OCI-LY7 (cell line): Measurements from ENCODE around the gene GTF2IRD1. TPM values are rescaled to one million over a fixed set of nuclear protein-coding genes. Genes with fewer than 3 reads are reported as not detected.
"Not testable (repeated sequence)": the region's sequence is repeated elsewhere in the genome, so short reads cannot be mapped to it uniquely, and the experiment has no call there.

Experiments used
- BruUV-seq: library from RNA; stranded (reverse); fragments of 400-500 nt; replicated peaks from 2 replicates; lab custom pipeline; 2021; lab: Mats Ljungman, UMichigan
- CTCF ChIA-PET: fragments of 300-600 bp; sonication (Branson Sonifier 250); formaldehyde crosslinking; loops from one replicate; lab custom pipeline; 2022; ENCODE audit warnings: antibody characterized with exemption; ENCODE audit not compliant: unreplicated experiment; lab: Charles Lee
- POLR2A ChIA-PET: fragments of 300-600 bp; sonication (Branson Sonifier 250); formaldehyde crosslinking; loops from one replicate; lab custom pipeline; 2022; ENCODE audit warnings: antibody characterized with exemption; lab: Charles Lee
- DNase-seq: peaks from one replicate; pipeline ENCODE4 v3.0.0-alpha.2; 2015; ENCODE audit warnings: low spot score
- H2AFZ ChIP-seq: fragments of 200-600 bp; sonication (generic), shearing (Covaris generic); 2 replicates; pipeline ENCODE4 v1.6.1; 2014; ENCODE audit warnings: mild to moderate bottlenecking, antibody characterized with exemption, low read length, moderate library complexity
- H3K27ac ChIP-seq: fragments of 200-600 bp; sonication (generic); 2 replicates; pipeline ENCODE4 v1.5.1; 2014; ENCODE audit warnings: mixed run types, low read depth, mild to moderate bottlenecking, moderate library complexity, low read length, inconsistent platforms; ENCODE audit not compliant: poor library complexity, severe bottlenecking
- H3K36me3 ChIP-seq: fragments of 200-600 bp; sonication (generic); 2 replicates; pipeline ENCODE4 v1.6.1; 2014; ENCODE audit warnings: mild to moderate bottlenecking, antibody characterized with exemption, low read length, moderate library complexity, mixed read lengths; ENCODE audit not compliant: insufficient read depth
- H3K4me1 ChIP-seq: fragments of 200-600 bp; sonication (generic); 2 replicates; pipeline ENCODE4 v1.5.1; 2014; ENCODE audit warnings: mild to moderate bottlenecking, low read length; ENCODE audit not compliant: insufficient read depth, poor library complexity, severe bottlenecking
- H3K4me2 ChIP-seq: fragments of 200-600 bp; sonication (generic); 2 replicates; pipeline ENCODE4 v1.6.1; 2014; ENCODE audit warnings: mild to moderate bottlenecking, low read length
- H3K4me3 ChIP-seq: fragments of 200-600 bp; sonication (generic); 2 replicates; pipeline ENCODE4 v1.5.1; 2014; ENCODE audit warnings: mild to moderate bottlenecking, low read depth, low read length; ENCODE audit not compliant: poor library complexity, severe bottlenecking
- H3K79me2 ChIP-seq: fragments of 200-600 bp; sonication (generic); 2 replicates; pipeline ENCODE4 v1.6.1; 2016; ENCODE audit warnings: low read depth, mild to moderate bottlenecking, low read length, moderate library complexity, mixed read lengths; ENCODE audit not compliant: insufficient read depth
- H3K9me2 ChIP-seq: fragments of 200-600 bp; sonication (generic); 2 replicates; pipeline ENCODE4 v1.6.1; 2016; ENCODE audit warnings: mild to moderate bottlenecking, low read length, mixed read lengths; ENCODE audit not compliant: insufficient read depth
- H3K9me3 ChIP-seq: fragments of 200-600 bp; sonication (generic); 2 replicates; pipeline ENCODE4 v1.6.1; 2014; ENCODE audit warnings: mild to moderate bottlenecking, mixed run types, low read length, mixed read lengths
- H4K20me1 ChIP-seq: fragments of 200-600 bp; sonication (generic); 2 replicates; pipeline ENCODE4 v1.6.1; 2014; ENCODE audit warnings: mild to moderate bottlenecking, antibody characterized with exemption, low read length, moderate library complexity, mixed read lengths; ENCODE audit not compliant: insufficient read depth
- EZH2phosphoT487 ChIP-seq: fragments of 200-600 bp; sonication (generic); IDR thresholded peaks from 2 replicates; pipeline ENCODE4 v1.6.1; 2018; ENCODE audit warnings: low read depth, borderline replicate concordance, mild to moderate bottlenecking, mixed run types, antibody characterized with exemption, low read length, moderate library complexity, mixed read lengths
- intact Hi-C: fragments of 100-400 bp; cut with micrococcal nuclease; formaldehyde crosslinking; loops from one replicate; pipeline ENCODE4 v1.10.0; 2022; ENCODE audit not compliant: unreplicated experiment
- total RNA-seq, 2 experiments: library from RNA; depleted of rRNA in 1 of 2; stranded (reverse); fragments of >200 nt in 1 of 2; shearing (Covaris generic) in 1 of 2; gene quantifications; 2 replicates each; pipeline ENCODE4 v1.2.3, GENCODE V29; 2014 to 2022
- TF ChIP-seq, protein P1 (sequence below): fragments of 200-600 bp; sonication (generic); conservative IDR thresholded peaks from 2 replicates; pipeline ENCODE4 v1.5.1; 2014; ENCODE audit warnings: mild to moderate bottlenecking, antibody characterized with exemption, low read length, moderate library complexity, mixed read lengths

The GTF2IRD1 gene
- total RNA-seq, 2 experiments from 2014 or later = 4.4 to 34.3 TPM

DNA sequence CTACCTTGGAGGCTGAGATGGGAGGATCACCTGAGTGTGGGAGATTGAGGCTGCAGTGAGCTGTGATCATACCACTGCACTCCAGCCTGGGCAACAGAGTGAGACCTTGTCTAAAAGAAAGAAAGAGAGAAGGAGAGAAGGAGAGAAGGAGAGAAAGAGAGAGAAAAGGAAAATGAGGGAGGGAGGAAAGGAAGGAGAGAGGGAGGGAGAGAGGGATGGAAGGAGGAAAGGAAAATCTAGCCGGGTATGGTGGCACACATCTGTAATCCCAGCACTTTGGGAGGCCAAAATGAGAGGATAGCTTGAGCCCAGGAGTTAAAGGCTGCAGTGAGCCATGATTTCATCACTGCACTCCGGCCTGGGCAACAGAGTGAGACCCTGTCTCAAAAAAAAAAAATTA lies 42.9 kb upstream of the GTF2IRD1 start:
- Histone ChIP-seq H3K27ac (no peak overlapping the region), H3K4me2 (no peak overlapping the region), H3K4me3 (no peak overlapping the region), H3K4me1 (no peaks in the 10 kb centered on the region), H3K9me2 (no peaks in the 10 kb centered on the region), H3K79me2 (no peaks in the 10 kb centered on the region), H4K20me1 (no peaks in the 10 kb centered on the region), H2AFZ (no peak overlapping the region), H3K9me3 (no peaks in the 10 kb centered on the region), H3K36me3 (no peaks in the 10 kb centered on the region)
- no peak for DNase-seq
- intact Hi-C loops = no loop called here
- POLR2A ChIA-PET = interaction anchor here (0.7 kb wide), 1 partner anchor 212 kb away, joined by 3 read pairs; no protein-coding TSS in a partner anchor
- CTCF ChIA-PET = interaction anchor here (0.7 to 1.4 kb wide), 3 partner anchors 8 to 143 kb away, joined by 3 to 7 read pairs (median 3); no protein-coding TSS in a partner anchor
- no TSS peak for BruUV-seq
- no peak for TF ChIP-seq EZH2phosphoT487
- TF ChIP-seq, protein P1, sequence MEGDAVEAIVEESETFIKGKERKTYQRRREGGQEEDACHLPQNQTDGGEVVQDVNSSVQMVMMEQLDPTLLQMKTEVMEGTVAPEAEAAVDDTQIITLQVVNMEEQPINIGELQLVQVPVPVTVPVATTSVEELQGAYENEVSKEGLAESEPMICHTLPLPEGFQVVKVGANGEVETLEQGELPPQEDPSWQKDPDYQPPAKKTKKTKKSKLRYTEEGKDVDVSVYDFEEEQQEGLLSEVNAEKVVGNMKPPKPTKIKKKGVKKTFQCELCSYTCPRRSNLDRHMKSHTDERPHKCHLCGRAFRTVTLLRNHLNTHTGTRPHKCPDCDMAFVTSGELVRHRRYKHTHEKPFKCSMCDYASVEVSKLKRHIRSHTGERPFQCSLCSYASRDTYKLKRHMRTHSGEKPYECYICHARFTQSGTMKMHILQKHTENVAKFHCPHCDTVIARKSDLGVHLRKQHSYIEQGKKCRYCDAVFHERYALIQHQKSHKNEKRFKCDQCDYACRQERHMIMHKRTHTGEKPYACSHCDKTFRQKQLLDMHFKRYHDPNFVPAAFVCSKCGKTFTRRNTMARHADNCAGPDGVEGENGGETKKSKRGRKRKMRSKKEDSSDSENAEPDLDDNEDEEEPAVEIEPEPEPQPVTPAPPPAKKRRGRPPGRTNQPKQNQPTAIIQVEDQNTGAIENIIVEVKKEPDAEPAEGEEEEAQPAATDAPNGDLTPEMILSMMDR = no peak

DNA sequence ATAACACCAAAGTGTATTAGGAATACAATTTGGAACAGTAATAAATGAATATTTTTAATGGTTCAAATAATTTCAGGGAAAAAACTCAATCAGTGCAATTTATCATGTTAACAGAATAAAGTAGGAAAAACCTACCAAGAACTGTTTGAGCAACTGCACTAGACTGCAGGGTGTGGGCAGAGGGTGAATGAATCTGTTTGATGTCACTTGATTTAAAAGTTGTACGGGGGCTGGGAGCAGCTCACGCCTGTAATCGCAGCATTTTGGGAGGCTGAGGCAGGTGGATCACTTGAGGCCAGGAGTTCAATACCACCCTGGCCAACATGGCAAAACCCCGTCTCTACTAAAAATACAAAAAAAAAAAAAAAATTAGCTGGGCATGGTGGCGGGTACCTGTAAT lies 42.1 kb upstream of the GTF2IRD1 start:
- H3K9me2 ChIP-seq, H3K9me3 ChIP-seq, H3K36me3 ChIP-seq, H4K20me1 ChIP-seq, H3K27ac ChIP-seq, H3K4me1 ChIP-seq, H3K4me2 ChIP-seq, H3K4me3 ChIP-seq, H2AFZ ChIP-seq, BruUV-seq, POLR2A ChIA-PET, intact Hi-C loops, DNase-seq, H3K79me2 ChIP-seq: not testable (repeated sequence)
- CTCF ChIA-PET = interaction anchor here (1.0 kb wide), 1 partner anchor 142 kb away, joined by 7 read pairs; no protein-coding TSS in a partner anchor

DNA sequence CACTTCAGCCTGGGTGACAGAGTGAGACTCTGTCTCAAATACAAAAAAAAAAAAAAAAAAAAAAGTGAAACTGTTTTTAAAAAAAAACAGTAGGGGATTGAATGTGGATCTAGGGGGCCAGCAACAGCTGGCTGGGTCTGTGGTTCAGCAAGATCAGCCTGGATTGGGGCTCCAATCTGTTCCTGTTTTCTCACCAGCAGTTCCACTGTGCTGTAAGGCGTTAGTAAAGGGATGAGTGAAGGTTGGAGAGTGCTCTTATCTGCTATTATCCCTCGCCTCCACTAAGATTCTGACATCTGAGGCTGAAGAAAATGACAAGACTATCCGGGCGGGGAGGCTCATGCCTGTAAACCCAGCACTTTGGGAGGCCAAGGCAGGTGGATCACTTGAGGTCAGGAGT lies 41.6 kb upstream of the GTF2IRD1 start:
- Histone ChIP-seq H3K79me2 (no peaks in the 10 kb centered on the region), H3K36me3 (no peaks in the 10 kb centered on the region), H3K4me1 (no peaks in the 10 kb centered on the region), H2AFZ (no peak overlapping the region), H3K27ac (no peak overlapping the region), H3K9me2 (no peaks in the 10 kb centered on the region), H3K4me2 (no peak overlapping the region), H3K9me3 (no peaks in the 10 kb centered on the region), H4K20me1 (no peaks in the 10 kb centered on the region), H3K4me3 (no peak overlapping the region)
- ChIA-PET CTCF (no interaction called here), POLR2A (no interaction called here)
- DNase-seq = no peak
- no peak for TF ChIP-seq EZH2phosphoT487
- TF ChIP-seq, protein P1 = no peak
- BruUV-seq = no TSS peak
- intact Hi-C loops = no loop called here
